GM23338 (cell line): Measurements from ENCODE around the gene HNRNPL. TPM values are rescaled to one million over a fixed set of nuclear protein-coding genes. Genes with fewer than 3 reads are reported as not detected.

Experiments used
- ATAC-seq: fragments of 200-7000 bp; cut with Tn5 transposase; 3 replicates; pipeline ENCODE4 v1.9.1; 2020
- DNase-seq: peaks from one replicate; pipeline ENCODE4 v3.0.0-alpha.2; 2015; ENCODE audit warnings: low spot score
- H2AFZ ChIP-seq: fragments of 200-600 bp; sonication (generic); 2 replicates; pipeline ENCODE4 v1.8.0; 2016; ENCODE audit warnings: antibody characterized with exemption, mild to moderate bottlenecking, moderate library complexity
- H3F3A ChIP-seq: fragments of 200-600 bp; sonication (generic); replicated peaks from 2 replicates; pipeline ENCODE4 v1.8.0; 2017; ENCODE audit warnings: antibody characterized with exemption, mixed run types, low read depth
- H3K27ac ChIP-seq: fragments of 200-600 bp; sonication (generic); 2 replicates; pipeline ENCODE4 v1.6.1; 2016; ENCODE audit warnings: low read depth
- H3K27me3 ChIP-seq: fragments of 200-600 bp; sonication (generic); 2 replicates; pipeline ENCODE4 v1.8.0; 2016; ENCODE audit warnings: mild to moderate bottlenecking, mixed run types, moderate library complexity; ENCODE audit not compliant: insufficient read depth
- H3K36me3 ChIP-seq: fragments of 200-600 bp; sonication (generic); 2 replicates; pipeline ENCODE4 v1.8.0; 2016; ENCODE audit warnings: mild to moderate bottlenecking; ENCODE audit not compliant: insufficient read depth
- H3K4me1 ChIP-seq: fragments of 200-600 bp; sonication (generic); 2 replicates; pipeline ENCODE4 v1.8.0; 2016; ENCODE audit warnings: mild to moderate bottlenecking, moderate library complexity; ENCODE audit not compliant: insufficient read depth
- H3K4me2 ChIP-seq: fragments of 200-600 bp; sonication (generic); 2 replicates; pipeline ENCODE4 v1.7.1; 2017; ENCODE audit warnings: mixed run types
- H3K4me3 ChIP-seq: fragments of 200-600 bp; sonication (generic); 2 replicates; pipeline ENCODE4 v1.6.1; 2016; ENCODE audit warnings: mixed run types
- H3K79me2 ChIP-seq: fragments of 200-600 bp; sonication (generic); replicated peaks from 2 replicates; pipeline ENCODE4 v1.8.0; 2017; ENCODE audit warnings: mild to moderate bottlenecking; ENCODE audit not compliant: insufficient read depth
- H3K9me2 ChIP-seq: fragments of 200-600 bp; sonication (generic); 2 replicates; pipeline ENCODE4 v1.8.0; 2017; ENCODE audit not compliant: insufficient read depth
- H4K20me1 ChIP-seq: fragments of 200-600 bp; sonication (generic); replicated peaks from 2 replicates; pipeline ENCODE4 v1.8.0; 2017; ENCODE audit warnings: mild to moderate bottlenecking; ENCODE audit not compliant: insufficient read depth
- H3K27ac Mint-ChIP-seq: 2 replicates; pipeline ENCODE4 v1.8.0; 2020; ENCODE audit warnings: inconsistent platforms, mild to moderate bottlenecking, moderate library complexity, mixed read lengths
- H3K27me3 Mint-ChIP-seq: 3 replicates; pipeline ENCODE4 v1.8.0; 2022; ENCODE audit warnings: low read depth, mild to moderate bottlenecking, moderate library complexity, mixed read lengths, inconsistent platforms; ENCODE audit not compliant: insufficient read depth, poor library complexity
- H3K36me3 Mint-ChIP-seq: 3 replicates; pipeline ENCODE4 v1.8.0; 2021; ENCODE audit warnings: low read depth, mild to moderate bottlenecking, inconsistent platforms, moderate library complexity, mixed read lengths
- H3K4me1 Mint-ChIP-seq: 3 replicates; pipeline ENCODE4 v1.8.0; 2020; ENCODE audit warnings: mild to moderate bottlenecking, inconsistent platforms, mixed read lengths
- H3K4me3 Mint-ChIP-seq: 3 replicates; pipeline ENCODE4 v1.8.0; 2021; ENCODE audit warnings: moderate library complexity, mild to moderate bottlenecking, inconsistent platforms, mixed read lengths
- H3K9me3 Mint-ChIP-seq: 3 replicates; pipeline ENCODE4 v1.8.0; 2020; ENCODE audit warnings: moderate library complexity, mild to moderate bottlenecking, inconsistent platforms, mixed read lengths
- CREB1 ChIP-seq: fragments of 250-450 bp; sonication (Bioruptor Pico); IDR thresholded peaks from 2 replicates; pipeline ENCODE4 v1.5.0; 2020; ENCODE audit warnings: low read depth, mild to moderate bottlenecking, moderate library complexity
- CTCF ChIP-seq, 2 experiments: fragments of 200-600 bp in 1 of 2; sonication (generic) in 1 of 2; conservative IDR thresholded peaks; 2 replicates each; pipeline versions ENCODE4 v1.5.1 to v1.6.1; 2016 to 2017; ENCODE audit warnings: antibody characterized with exemption in 2 of 2, low read depth in 2 of 2, mild to moderate bottlenecking in 2 of 2, moderate library complexity in 1 of 2
- ETS1 ChIP-seq: IDR thresholded peaks from 2 replicates; pipeline ENCODE4 v1.6.1; 2016; ENCODE audit warnings: antibody characterized with exemption
- EZH2 ChIP-seq: fragments of 200-600 bp; sonication (generic); IDR thresholded peaks from one replicate; pipeline ENCODE4 v1.8.0; 2017; ENCODE audit warnings: antibody characterized with exemption, mild to moderate bottlenecking, low read depth; ENCODE audit not compliant: unreplicated experiment
- EZH2phosphoT487 ChIP-seq: fragments of 200-600 bp; sonication (generic); IDR thresholded peaks from one replicate; pipeline ENCODE4 v1.8.1; 2018; ENCODE audit warnings: antibody characterized with exemption; ENCODE audit not compliant: unreplicated experiment
- JUNB ChIP-seq: IDR thresholded peaks from one replicate; pipeline ENCODE4 v1.6.1; 2016; ENCODE audit warnings: antibody characterized with exemption; ENCODE audit not compliant: unreplicated experiment
- NANOG ChIP-seq: IDR thresholded peaks from 2 replicates; pipeline ENCODE4 v1.6.1; 2016; ENCODE audit warnings: antibody characterized with exemption, borderline replicate concordance
- POLR2AphosphoS5 ChIP-seq: IDR thresholded peaks from 2 replicates; pipeline ENCODE4 v1.6.1; 2016; ENCODE audit warnings: antibody characterized with exemption, low read depth
- REST ChIP-seq: IDR thresholded peaks from one replicate; pipeline ENCODE4 v1.6.1; 2018; ENCODE audit warnings: antibody characterized with exemption; ENCODE audit not compliant: unreplicated experiment
- STAT1 ChIP-seq: IDR thresholded peaks from one replicate; pipeline ENCODE4 v1.6.1; 2016; ENCODE audit warnings: antibody characterized with exemption; ENCODE audit not compliant: unreplicated experiment
- ZNF114 ChIP-seq: fragments of 250-450 bp; sonication (Bioruptor Pico); IDR thresholded peaks from 2 replicates; pipeline ENCODE4 v1.5.0; 2020; ENCODE audit warnings: mild to moderate bottlenecking, moderate library complexity
- ZNF331 ChIP-seq: fragments of 250-450 bp; sonication (Bioruptor Pico); IDR thresholded peaks from 2 replicates; pipeline ENCODE4 v1.5.0; 2020; ENCODE audit warnings: low read depth, mild to moderate bottlenecking, moderate library complexity
- ZNF462 ChIP-seq: fragments of 250-450 bp; sonication (Bioruptor Pico); IDR thresholded peaks from 2 replicates; pipeline ENCODE4 v1.5.0; 2020; ENCODE audit warnings: mild to moderate bottlenecking, moderate library complexity
- polyA plus RNA-seq: library from polyadenylated mRNA; unstranded; fragments of >200 nt; fragmentation: Nextera tagmentation; extraction: Ambion mirVana; gene quantifications from 2 replicates; pipeline ENCODE4 v1.2.1, GENCODE V29; 2016
- total RNA-seq: library from RNA; depleted of rRNA; stranded (reverse); fragments of >200 nt; shearing (Covaris generic); gene quantifications from 2 replicates; pipeline ENCODE4 v1.2.3, GENCODE V29; 2014

HNRNPL gene
- total and polyA plus RNA-seq, 2 experiments from 2014 or later = 580 to 664 TPM

GRCh38 chr19:38868551-38868950, 18.8 kb upstream of the HNRNPL start:
- peaks cover 11% of the 10 kb centered on the region for H3K27me3 Mint-ChIP-seq
- Histone ChIP-seq H3K4me1 (no peaks in the 10 kb centered on the region), H3K36me3 (no peaks in the 10 kb centered on the region), H3K9me2 (no peaks in the 10 kb centered on the region), H3K4me2 (peak overlapping the region; percentile 91; the same call in 1 of the 2 replicates), H3K79me2 (no peaks in the 10 kb centered on the region), H2AFZ (no peak overlapping the region; the same call in 1 of the 2 replicates), H3F3A (peaks cover 10% of the 10 kb centered on the region; the same call in 1 of the 2 replicates), H3K27me3 (peaks cover 19% of the 10 kb centered on the region), H3K4me3 (peak overlapping the region; percentile 81), H3K27ac (no peak overlapping the region), H4K20me1 (no peaks in the 10 kb centered on the region)
- no peak for ATAC-seq
- no peak overlapping the region for H3K27ac Mint-ChIP-seq
- TF ChIP-seq STAT1 (no peak), REST (no peak), ETS1 (no peak), CTCF (conservative IDR thresholded peaks at IDR 0.05; ENCODE audit: low read depth in 2 of 2) (no peak), ZNF331 (CRISPR knock-in tag) (no peak), CREB1 (CRISPR knock-in tag) (no peak), NANOG (no peak), ZNF114 (no peak), POLR2AphosphoS5 (no peak), JUNB (no peak), EZH2 (no peak), ZNF462 (CRISPR knock-in tag) (no peak), EZH2phosphoT487 (no peak)
- no peaks in the 10 kb centered on the region; the same call in 1 of the 3 replicates for H3K9me3 Mint-ChIP-seq
- DNase-seq = no peak
- H3K4me3 Mint-ChIP-seq = no peak overlapping the region; the same call in 1 of the 3 replicates
- H3K4me1 Mint-ChIP-seq = peaks cover 8% of the 10 kb centered on the region; the same call in 2 of the 3 replicates
- no peaks in the 10 kb centered on the region for H3K36me3 Mint-ChIP-seq
